Smooth muscle cell (in vitro differentiated cells): ENCODE measurements around the gene SCGB1C1. TPM values are rescaled to one million over a fixed set of nuclear protein-coding genes. Genes with fewer than 3 reads are reported as not detected.

ENCODE experiments used
- DNase-seq: peaks from one replicate; lab custom pipeline; 2025; ENCODE audit not compliant: unreplicated experiment; lab: John Stamatoyannopoulos, UW
- H2AFZ ChIP-seq: fragments of 200-600 bp; sonication (generic); 2 replicates; pipeline ENCODE4 v1.6.0; 2016; ENCODE audit warnings: antibody characterized with exemption, low read depth, mild to moderate bottlenecking
- H3F3A ChIP-seq: fragments of 200-600 bp; sonication (generic); 2 replicates; pipeline ENCODE4 v1.6.0; 2017; ENCODE audit warnings: antibody characterized with exemption, low read depth
- H3K27ac ChIP-seq: fragments of 200-600 bp; sonication (generic); 2 replicates; pipeline ENCODE4 v1.5.1; 2016; ENCODE audit warnings: low read depth, mild to moderate bottlenecking
- H3K27me3 ChIP-seq: fragments of 200-600 bp; sonication (generic); 2 replicates; pipeline ENCODE4 v1.6.1; 2016; ENCODE audit warnings: low read depth, mild to moderate bottlenecking
- H3K36me3 ChIP-seq: fragments of 200-600 bp; sonication (generic); 2 replicates; pipeline ENCODE4 v1.5.1; 2016; ENCODE audit warnings: low read depth
- H3K4me1 ChIP-seq: fragments of 200-600 bp; sonication (generic); 2 replicates; pipeline ENCODE4 v1.5.1; 2016; ENCODE audit warnings: low read depth
- H3K4me2 ChIP-seq: fragments of 200-600 bp; sonication (generic); 2 replicates; pipeline ENCODE4 v1.6.0; 2016; ENCODE audit warnings: mild to moderate bottlenecking
- H3K4me3 ChIP-seq: fragments of 200-600 bp; sonication (generic); 2 replicates; pipeline ENCODE4 v1.5.1; 2016; ENCODE audit warnings: mild to moderate bottlenecking
- H3K79me2 ChIP-seq: fragments of 200-600 bp; sonication (generic); 2 replicates; pipeline ENCODE4 v1.6.0; 2016; ENCODE audit warnings: low read depth, mild to moderate bottlenecking
- H3K9ac ChIP-seq: fragments of 200-600 bp; sonication (generic); 2 replicates; pipeline ENCODE4 v1.6.0; 2016; ENCODE audit warnings: low read depth
- H3K9me3 ChIP-seq: fragments of 200-600 bp; sonication (generic); replicated peaks from 2 replicates; pipeline ENCODE4 v1.5.1; 2016; ENCODE audit warnings: low read depth
- H4K20me1 ChIP-seq: fragments of 200-600 bp; sonication (generic); 2 replicates; pipeline ENCODE4 v1.6.0; 2016; ENCODE audit warnings: low read depth
- CTCF ChIP-seq: fragments of 200-600 bp; sonication (generic); IDR thresholded peaks from 2 replicates; pipeline ENCODE4 v1.5.1; 2017; ENCODE audit warnings: borderline replicate concordance, mild to moderate bottlenecking, antibody characterized with exemption; ENCODE audit not compliant: insufficient read depth, poor library complexity, severe bottlenecking
- WGBS: methylation state at CpG from one replicate; pipeline ENCODE4 v1.1.7; 2016; ENCODE audit warnings: low lambda C conversion rate; 5-methylcytosine and 5-hydroxymethylcytosine counted together
- polyA plus RNA-seq: library from polyadenylated mRNA; unstranded; fragments of >200 nt; fragmentation: Nextera tagmentation; extraction: Ambion mirVana; gene quantifications from 2 replicates; pipeline ENCODE4 v1.2.1, GENCODE V29; 2016
- total RNA-seq: library from RNA; depleted of rRNA; stranded (reverse); fragments of >200 nt; gene quantifications from 2 replicates; pipeline ENCODE4 v1.2.3, GENCODE V29; 2014

The SCGB1C1 gene
- total and polyA plus RNA-seq, 2 experiments from 2014 or later, result not detected

- DNase-seq, result no peak
- no peak overlapping the region for H3K9ac ChIP-seq
- H4K20me1 ChIP-seq, result no peaks in the 10 kb centered on the region
- H3F3A ChIP-seq, result no peaks in the 10 kb centered on the region
- no peak overlapping the region for H2AFZ ChIP-seq
- no peaks in the 10 kb centered on the region for H3K79me2 ChIP-seq
- H3K36me3 ChIP-seq, result no peaks in the 10 kb centered on the region
- 93% methylated on average over 14 of the region's 14 CpGs for WGBS
- no peaks in the 10 kb centered on the region for H3K27me3 ChIP-seq
- no peak for TF ChIP-seq CTCF
- no peak overlapping the region for H3K4me3 ChIP-seq
- no peak overlapping the region for H3K27ac ChIP-seq
- no peaks in the 10 kb centered on the region for H3K9me3 ChIP-seq
- no peaks in the 10 kb centered on the region for H3K4me1 ChIP-seq
- H3K4me2 ChIP-seq, result no peak overlapping the region
Observed at GRCh38 chr11:221998-222789, 29.3 kb downstream of the SCGB1C1 start.

GRCh38 chr11:223026-223789, 30.3 kb downstream of the SCGB1C1 start:
- Histone ChIP-seq H3F3A (no peaks in the 10 kb centered on the region), H3K27me3 (no peaks in the 10 kb centered on the region), H2AFZ (no peak overlapping the region), H3K9me3 (no peaks in the 10 kb centered on the region), H3K36me3 (no peaks in the 10 kb centered on the region), H3K4me2 (no peak overlapping the region), H3K9ac (no peak overlapping the region), H3K4me1 (no peaks in the 10 kb centered on the region), H3K4me3 (no peak overlapping the region), H3K79me2 (peaks cover 4% of the 10 kb centered on the region), H3K27ac (no peak overlapping the region), H4K20me1 (no peaks in the 10 kb centered on the region)
- TF ChIP-seq CTCF, result no peak
- WGBS, result 89% methylated on average over 16 of the region's 16 CpGs
- no peak for DNase-seq

- TF ChIP-seq CTCF, result no peak
- no peak overlapping the region for H3K4me2 ChIP-seq
- no peak for DNase-seq
- H3K79me2 ChIP-seq, result peaks cover 10% of the 10 kb centered on the region
- no peak overlapping the region for H3K9ac ChIP-seq
- no peaks in the 10 kb centered on the region for H3K36me3 ChIP-seq
- H3K27ac ChIP-seq, result no peak overlapping the region
- no peaks in the 10 kb centered on the region for H3K27me3 ChIP-seq
- H3K4me1 ChIP-seq, result no peaks in the 10 kb centered on the region
- H3K4me3 ChIP-seq, result no peak overlapping the region
- H4K20me1 ChIP-seq, result no peaks in the 10 kb centered on the region
- no peaks in the 10 kb centered on the region for H3F3A ChIP-seq
- WGBS, result 96% methylated on average over 7 of the region's 9 CpGs
- H3K9me3 ChIP-seq, result no peaks in the 10 kb centered on the region
- no peak overlapping the region for H2AFZ ChIP-seq
Observed at GRCh38 chr11:223884-224283, 31.0 kb downstream of the SCGB1C1 start.
